ENCODE data around the gene RASAL2. TPM values are rescaled to one million over a fixed set of nuclear protein-coding genes. Genes with fewer than 3 reads are reported as not detected.

The RASAL2 gene
- total RNA-seq, 1 experiment from 2014 or later = 21.3 TPM

GRCh38 chr1:178509414-178510007, 415.6 kb downstream of the RASAL2 start:
- DNase-seq (ENCODE audit: low spot score) = no peak

GRCh38 chr1:178510155-178510554, 416.3 kb downstream of the RASAL2 start:
- DNase-seq (ENCODE audit: low spot score) = no peak

- no peak for DNase-seq (ENCODE audit: low spot score)
Observed at GRCh38 chr1:178512566-178513277, 418.8 kb downstream of the RASAL2 start, which contains the start of gene TEX35. Gene TEX35 (plus strand): TSS chr1:178513109. CDS start chr1:178513189, 80 bp downstream.

GRCh38 chr1:178513278-178513983, 419.5 kb downstream of the RASAL2 start:
- DNase-seq (ENCODE audit: low spot score) = no peak

- no peak for DNase-seq (ENCODE audit: low spot score)
Observed at GRCh38 chr1:178516110-178516509, 422.2 kb downstream of the RASAL2 start.

DNA sequence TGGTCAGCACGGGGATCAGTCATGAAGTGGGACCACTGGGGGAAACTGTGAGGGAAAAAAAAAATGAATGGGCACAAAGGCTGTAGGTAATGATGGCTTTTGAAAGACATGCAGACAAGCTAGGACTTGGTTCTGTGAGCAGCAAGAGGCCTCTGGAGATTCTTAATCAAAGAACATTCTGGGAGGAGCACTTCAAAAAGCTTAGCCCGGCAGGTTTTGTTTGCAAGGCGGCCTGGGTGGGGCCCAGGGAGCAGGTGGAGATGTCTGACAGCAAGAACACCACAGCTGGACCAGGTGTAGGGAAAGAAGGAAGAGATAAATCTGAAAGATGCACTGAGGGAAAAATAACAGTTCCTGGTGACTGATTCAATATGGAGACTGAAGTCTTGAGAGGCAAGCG, 425.0 kb downstream of the RASAL2 start:
- no peak for DNase-seq (ENCODE audit: low spot score)

DNA sequence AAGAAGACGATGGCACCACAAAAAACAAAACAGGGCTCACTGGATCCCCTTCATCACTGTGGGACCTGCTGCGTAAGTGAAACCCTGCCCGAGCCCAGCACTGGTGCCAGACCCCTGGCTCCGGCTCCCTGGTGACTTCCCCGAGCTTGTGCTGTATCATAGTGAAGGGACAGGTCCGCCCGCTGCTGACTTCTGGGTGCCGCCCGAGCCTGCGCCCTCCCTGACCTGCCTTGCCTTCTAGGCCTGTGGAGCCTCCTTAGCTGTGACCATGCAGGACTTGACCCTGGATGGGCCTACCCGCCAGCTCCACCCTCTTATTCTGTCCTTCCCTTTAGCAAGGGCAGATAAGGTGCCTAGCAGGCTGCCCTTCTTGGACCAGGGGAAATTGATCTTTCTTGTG, 426.9 kb downstream of the RASAL2 start:
- DNase-seq (ENCODE audit: low spot score) = no peak

- no peak for DNase-seq (ENCODE audit: low spot score)
Observed at GRCh38 chr1:178521241-178521640, 427.3 kb downstream of the RASAL2 start.

GRCh38 chr1:178527117-178527516, 433.2 kb downstream of the RASAL2 start:
- DNase-seq (ENCODE audit: low spot score) = no peak

DNA sequence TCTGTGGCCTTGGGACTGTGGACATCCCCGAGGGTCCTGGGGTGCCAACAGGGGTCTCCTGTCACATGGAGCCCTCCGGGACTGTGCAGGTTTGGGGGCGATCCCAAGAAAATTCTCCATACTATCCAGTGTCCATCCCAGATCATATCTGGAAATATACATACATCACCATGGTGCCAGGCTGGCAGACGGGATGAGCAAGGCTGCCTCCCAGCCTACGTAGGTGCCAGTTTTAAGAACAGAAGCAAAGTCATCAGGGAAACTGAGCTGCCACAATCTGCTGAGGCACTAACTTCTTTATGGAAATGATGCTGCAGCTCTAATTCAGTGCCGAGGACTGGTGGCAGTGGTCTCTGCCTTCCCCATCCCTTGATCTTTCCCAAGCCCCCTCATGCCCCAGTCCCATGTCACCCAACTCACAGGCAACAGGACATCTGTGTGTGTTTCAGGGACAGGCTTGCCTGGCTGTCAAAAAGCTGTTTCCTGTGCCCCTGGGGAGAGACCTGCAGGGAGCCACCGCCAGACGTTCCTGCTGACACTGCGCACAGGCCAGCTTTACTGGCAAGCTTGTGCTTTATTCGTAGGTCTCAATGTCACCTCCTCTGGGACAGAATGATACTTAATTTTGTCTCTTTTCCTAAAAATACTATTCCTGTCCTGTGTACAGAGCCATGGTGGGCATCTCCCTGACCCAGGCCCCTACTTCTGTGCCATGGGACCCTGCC, 434.5 kb downstream of the RASAL2 start:
- DNase-seq (ENCODE audit: low spot score) = no peak

GRCh38 chr1:178528953-178529335, 435.0 kb downstream of the RASAL2 start:
- DNase-seq (ENCODE audit: low spot score) = no peak

DNA sequence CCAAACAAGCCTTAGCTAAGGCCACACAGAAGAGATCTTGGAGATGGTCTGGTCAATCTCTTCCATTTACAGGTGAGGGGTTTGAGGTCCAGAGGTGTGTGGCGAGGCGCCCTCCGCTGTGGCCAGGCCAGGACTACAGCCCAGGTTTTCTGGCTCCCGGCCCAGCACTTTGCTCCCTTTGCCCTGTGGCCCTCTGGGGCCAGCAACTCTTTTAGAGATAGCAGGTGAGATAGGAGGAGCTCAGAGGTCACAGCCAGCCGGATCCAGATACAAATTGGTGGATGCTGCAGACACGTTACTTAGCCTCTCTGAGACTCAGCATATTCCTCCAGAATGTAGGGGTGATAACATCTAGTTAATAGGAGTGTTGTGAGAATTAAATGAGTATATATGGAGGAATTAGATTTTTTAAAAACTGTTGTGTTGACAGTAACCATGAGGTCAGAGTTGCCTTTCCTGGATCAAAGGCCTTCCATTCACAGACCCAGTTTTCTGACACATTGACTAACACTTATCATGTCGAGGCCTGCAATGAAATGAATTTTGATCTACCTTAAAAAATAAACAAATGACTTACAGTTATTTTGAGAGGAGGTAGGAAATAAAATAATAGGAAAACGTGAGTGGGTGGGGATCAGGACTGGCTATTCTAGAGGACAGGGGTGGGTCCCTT, 435.6 kb downstream of the RASAL2 start:
- DNase-seq (ENCODE audit: low spot score) = no peak

DNA sequence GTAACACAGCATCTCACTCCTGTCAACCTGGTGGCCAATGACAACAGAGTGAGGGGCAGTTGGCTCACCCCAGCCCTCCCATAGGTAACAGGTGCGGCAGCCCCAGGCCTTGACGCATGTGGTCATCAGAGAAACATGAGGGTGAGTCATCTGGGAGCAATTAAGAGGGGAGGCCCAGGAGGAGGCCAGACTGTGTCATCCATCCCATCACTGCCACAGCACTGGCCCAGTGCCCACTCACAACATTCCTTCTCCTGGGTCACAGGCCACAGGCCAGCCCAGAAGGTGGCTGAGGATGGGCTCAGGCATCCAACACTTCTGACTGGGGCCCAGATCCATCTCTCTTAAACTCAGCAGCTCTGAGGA, 436.1 kb downstream of the RASAL2 start:
- DNase-seq (ENCODE audit: low spot score) = peak; percentile 56

DNA sequence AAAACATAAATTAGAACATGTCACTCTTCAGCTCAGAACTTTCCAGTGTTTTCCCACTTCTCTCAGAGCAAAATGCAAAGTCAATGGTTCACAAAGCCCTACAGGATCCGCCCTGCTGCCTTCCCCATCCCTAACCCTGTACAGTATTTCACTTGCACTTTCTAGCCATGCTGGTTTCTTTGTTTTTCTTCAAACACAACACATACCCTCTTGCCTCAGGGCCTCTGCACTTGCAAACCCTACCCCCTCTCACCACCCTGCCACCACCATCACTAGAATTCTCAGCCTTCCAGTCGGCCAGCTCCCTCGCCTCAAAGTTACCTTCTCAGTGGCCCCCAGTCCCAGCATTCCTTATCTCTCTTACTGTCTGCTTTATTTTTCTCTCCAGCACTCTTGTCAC, 436.6 kb downstream of the RASAL2 start:
- no peak for DNase-seq (ENCODE audit: low spot score)

DNA sequence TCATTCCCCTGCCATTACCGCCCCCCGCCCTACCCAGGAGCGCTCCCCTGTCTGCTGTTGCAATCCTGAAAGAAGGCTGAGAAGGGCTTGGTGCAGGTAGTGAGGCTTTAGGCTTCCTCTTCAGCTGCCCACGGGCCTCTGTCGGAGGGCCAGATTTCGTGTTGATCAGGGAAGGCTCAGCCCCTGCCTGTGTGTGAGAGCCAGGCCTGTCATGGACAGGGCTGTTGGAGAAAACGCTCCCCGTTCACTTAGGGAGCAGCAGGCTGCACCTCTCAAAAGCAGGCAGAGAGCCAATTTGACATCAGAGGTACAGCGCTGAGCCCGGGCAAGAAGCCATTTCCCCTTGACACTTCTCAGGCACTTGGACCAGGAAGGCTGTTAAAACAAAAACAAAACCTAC, 438.0 kb downstream of the RASAL2 start:
- DNase-seq (ENCODE audit: low spot score) = no peak

DNA sequence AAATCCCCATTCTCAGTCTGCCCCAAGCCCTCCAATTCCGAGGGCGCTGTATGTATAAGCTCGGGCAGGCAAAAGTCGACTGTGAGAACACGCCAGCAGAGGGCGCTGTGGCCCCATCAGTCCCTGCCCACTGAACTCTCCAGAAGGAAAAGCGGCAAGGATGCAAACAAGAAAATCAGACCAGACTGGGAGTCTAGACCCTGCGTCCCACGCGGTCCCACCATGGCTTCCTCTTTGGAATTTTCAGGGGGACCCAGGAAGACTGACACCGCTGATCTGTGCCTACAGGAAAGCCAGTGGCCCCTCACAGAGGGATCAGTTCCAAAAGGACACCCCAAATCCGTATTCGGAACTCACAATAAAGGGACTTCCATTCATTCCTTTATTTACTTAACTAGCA, 438.5 kb downstream of the RASAL2 start:
- peak; percentile 95 for DNase-seq (ENCODE audit: low spot score)

DNA sequence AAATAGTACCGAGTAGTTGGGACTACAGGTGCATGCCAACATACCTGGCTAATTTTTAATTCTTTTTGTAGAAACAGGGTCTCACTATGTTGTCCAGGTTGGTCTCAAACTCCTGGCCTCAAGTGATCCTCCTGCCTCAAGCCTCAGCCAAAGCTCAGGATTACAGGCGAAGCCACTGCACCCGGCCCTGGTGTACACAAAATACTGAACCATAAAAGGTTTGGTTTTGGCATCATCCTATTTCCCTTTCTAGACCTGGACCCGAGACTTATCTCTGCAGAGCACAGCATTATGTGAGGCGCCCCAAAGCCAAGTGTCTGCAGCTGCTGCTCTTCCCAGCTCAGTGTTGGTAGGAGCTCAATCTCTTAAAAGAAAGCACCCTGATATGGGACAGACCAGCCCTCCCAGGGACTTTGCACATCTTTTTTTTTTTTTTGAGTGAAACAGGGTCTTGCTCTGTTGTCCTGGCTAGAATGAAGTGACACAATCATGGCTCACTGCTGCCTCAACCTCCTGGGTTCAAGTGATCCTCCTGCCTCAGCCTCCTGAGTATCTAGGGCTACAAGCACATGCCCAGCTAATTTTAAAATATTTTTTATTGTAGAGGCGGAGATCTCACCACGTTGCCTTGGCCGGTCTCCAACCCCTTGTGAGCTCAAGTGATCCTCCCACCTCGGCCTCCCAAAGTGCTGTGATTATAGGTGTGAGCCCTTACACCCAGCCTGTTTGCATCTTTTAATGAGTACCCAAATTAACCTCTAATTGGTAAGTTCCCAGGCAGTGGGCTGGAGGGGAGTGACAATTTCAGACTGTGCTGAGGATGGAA, 439.4 kb downstream of the RASAL2 start:
- DNase-seq (ENCODE audit: low spot score) = no peak
